HEK293T (cell line): ENCODE measurements around the gene KAT6B.

Experiments
- CTCF ChIA-PET: fragments of 350-600 bp; formaldehyde crosslinking; extraction: SDS; loops from one replicate; lab custom pipeline; 2021; ENCODE audit warnings: antibody characterized with exemption, inconsistent platforms; lab: Yijun Ruan, JAX
- POLR2A ChIA-PET: fragments of 350-600 bp; formaldehyde crosslinking; extraction: SDS; loops from one replicate; lab custom pipeline; 2020; ENCODE audit warnings: antibody characterized with exemption, inconsistent platforms; lab: Yijun Ruan, JAX
- DNase-seq: peaks from one replicate; pipeline ENCODE4 v3.0.0; 2012; ENCODE audit warnings: mixed read lengths; ENCODE audit errors: extremely low spot score
- ARNT ChIP-seq: fragments of 450-650 bp; IDR thresholded peaks from 2 replicates; pipeline ENCODE4 v1.6.1; 2017; ENCODE audit warnings: mild to moderate bottlenecking
- BHLHE40 ChIP-seq: fragments of 450-650 bp; IDR thresholded peaks from 2 replicates; pipeline ENCODE4 v1.6.1; 2016; ENCODE audit warnings: mild to moderate bottlenecking, moderate library complexity, borderline replicate concordance
- CTBP1 ChIP-seq: fragments of 450-650 bp; IDR thresholded peaks from 2 replicates; pipeline ENCODE4 v1.6.1; 2016; ENCODE audit warnings: borderline replicate concordance
- ELF4 ChIP-seq: fragments of 450-650 bp; IDR thresholded peaks from 2 replicates; pipeline ENCODE4 v1.6.1; 2017; ENCODE audit warnings: antibody characterized with exemption
- FOXA1 ChIP-seq: fragments of 450-650 bp; IDR thresholded peaks from 2 replicates; pipeline ENCODE4 v1.6.1; 2016; ENCODE audit warnings: mild to moderate bottlenecking
- FOXK2 ChIP-seq: fragments of 450-650 bp; IDR thresholded peaks from 2 replicates; pipeline ENCODE4 v1.6.1; 2016; ENCODE audit warnings: mild to moderate bottlenecking
- FOXM1 ChIP-seq: fragments of 450-650 bp; IDR thresholded peaks from 2 replicates; pipeline ENCODE4 v1.6.1; 2017; ENCODE audit warnings: mild to moderate bottlenecking, borderline replicate concordance
- HDGF ChIP-seq: fragments of 450-650 bp; IDR thresholded peaks from 2 replicates; pipeline ENCODE4 v1.6.1; 2017; ENCODE audit warnings: antibody characterized with exemption, borderline replicate concordance
- L3MBTL2 ChIP-seq: fragments of 450-650 bp; conservative IDR thresholded peaks from 2 replicates; pipeline ENCODE4 v1.6.1; 2016; ENCODE audit warnings: mild to moderate bottlenecking
- LEF1 ChIP-seq: fragments of 450-650 bp; IDR thresholded peaks from 2 replicates; pipeline ENCODE4 v1.6.1; 2017; ENCODE audit warnings: mild to moderate bottlenecking, borderline replicate concordance
- NFRKB ChIP-seq: fragments of 450-650 bp; IDR thresholded peaks from 2 replicates; pipeline ENCODE4 v1.6.1; 2016; ENCODE audit warnings: mild to moderate bottlenecking, moderate library complexity
- PKNOX1 ChIP-seq: fragments of 450-650 bp; IDR thresholded peaks from 2 replicates; pipeline ENCODE4 v1.6.1; 2016
- SP1 ChIP-seq: fragments of 450-650 bp; IDR thresholded peaks from 2 replicates; pipeline ENCODE4 v1.6.1; 2017
- SUZ12 ChIP-seq: fragments of 450-650 bp; IDR thresholded peaks from 2 replicates; pipeline ENCODE4 v1.6.1; 2016; ENCODE audit warnings: mild to moderate bottlenecking
- TARDBP ChIP-seq: fragments of 450-650 bp; IDR thresholded peaks from 2 replicates; pipeline ENCODE4 v1.6.1; 2016
- ZNF384 ChIP-seq: fragments of 450-650 bp; IDR thresholded peaks from 2 replicates; pipeline ENCODE4 v1.6.1; 2016

The KAT6B gene

GRCh38 chr10:75063461-75064230 lies 237.2 kb downstream of the KAT6B start:
- DNase-seq, result no peak
- ChIA-PET CTCF (interaction anchor here (0.5 to 0.6 kb wide), 2 partner anchors 163 to 812 kb away, joined by 3 read pairs; no protein-coding TSS in a partner anchor), POLR2A (no interaction called here)
- TF ChIP-seq FOXA1, result no peak
- no peak for TF ChIP-seq ZNF384
- TF ChIP-seq TARDBP, result no peak
- no peak for TF ChIP-seq SUZ12
- no peak for TF ChIP-seq ARNT

- DNase-seq, result no peak
- CTCF ChIA-PET, result interaction anchor here (1.0 kb wide), 1 partner anchor 45 kb away, joined by 3 read pairs; no protein-coding TSS in a partner anchor
- POLR2A ChIA-PET, result no interaction called here
- TF ChIP-seq SP1 (no peak), ZNF384 (no peak), FOXM1 (no peak), BHLHE40 (no peak), L3MBTL2 (no peak), FOXA1 (no peak)
These were observed 238.7 kb downstream of the KAT6B start for GRCh38 chr10:75065076-75065475.

- TF ChIP-seq BHLHE40 (no peak), TARDBP (no peak), LEF1 (no peak), ZNF384 (no peak), FOXA1 (no peak), HDGF (no peak), CTBP1 (no peak), FOXK2 (no peak), SP1 (no peak), L3MBTL2 (no peak), NFRKB (no peak), FOXM1 (no peak), PKNOX1 (no peak), ELF4 (no peak)
- CTCF ChIA-PET, result no interaction called here
- DNase-seq, result no peak
- POLR2A ChIA-PET, result no interaction called here
These were observed 239.9 kb downstream of the KAT6B start for GRCh38 chr10:75066271-75066670.

- TF ChIP-seq NFRKB, result no peak
- TF ChIP-seq L3MBTL2, result no peak
- no peak for TF ChIP-seq ARNT
- TF ChIP-seq SP1, result no peak
- TF ChIP-seq HDGF, result no peak
- no peak for TF ChIP-seq BHLHE40
- no peak for TF ChIP-seq ELF4
- no peak for TF ChIP-seq CTBP1
- DNase-seq, result no peak
- ChIA-PET POLR2A (no interaction called here), CTCF (no interaction called here)
These were observed 240.9 kb downstream of the KAT6B start for GRCh38 chr10:75067272-75067671.

GRCh38 chr10:75068523-75068922 lies 242.1 kb downstream of the KAT6B start:
- ChIA-PET CTCF (no interaction called here), POLR2A (no interaction called here)
- TF ChIP-seq NFRKB (no peak), ARNT (no peak), HDGF (no peak), FOXM1 (no peak), SUZ12 (no peak), FOXA1 (no peak), PKNOX1 (no peak), TARDBP (no peak), CTBP1 (no peak), L3MBTL2 (no peak), BHLHE40 (no peak), ZNF384 (no peak), FOXK2 (no peak), LEF1 (no peak), SP1 (no peak), ELF4 (no peak)
- no peak for DNase-seq

GRCh38 chr10:75070476-75070875 lies 244.1 kb downstream of the KAT6B start:
- DNase-seq, result no peak
- CTCF ChIA-PET, result no interaction called here

More at GRCh38 chr10:75070476-75070875, 244.1 kb downstream of the KAT6B start:
- TF ChIP-seq NFRKB (no peak), ARNT (no peak), LEF1 (no peak), ZNF384 (no peak), TARDBP (no peak), SUZ12 (no peak), L3MBTL2 (no peak), FOXK2 (no peak), FOXA1 (no peak), CTBP1 (no peak), HDGF (no peak), SP1 (no peak)
- POLR2A ChIA-PET, result no interaction called here
